IMR-90 (cell line): ENCODE data around the gene ERG. TPM values are rescaled to one million over a fixed set of nuclear protein-coding genes. Genes with fewer than 3 reads are reported as not detected.

ENCODE experiments used
- ATAC-seq: fragments of 200-7000 bp; cut with Tn5 transposase; 2 replicates; pipeline ENCODE4 v1.9.1; 2020; ENCODE audit warnings: low read depth, mild to moderate bottlenecking, moderate library complexity
- BruUV-seq: library from RNA; stranded (reverse); fragments of 400-500 nt; replicated peaks from 2 replicates; lab custom pipeline; 2021; lab: Mats Ljungman, UMichigan
- CTCF ChIA-PET: fragments of 300-600 bp; formaldehyde crosslinking; extraction: SDS; loops from one replicate; lab custom pipeline; 2021; ENCODE audit warnings: antibody characterized with exemption; lab: Yijun Ruan, JAX
- POLR2A ChIA-PET: fragments of 300-600 bp; sonication (Branson Sonifier 250); formaldehyde crosslinking; loops from one replicate; lab custom pipeline; 2022; ENCODE audit warnings: antibody characterized with exemption; ENCODE audit not compliant: unreplicated experiment; lab: Charles Lee
- DNase-seq: peaks from one replicate; pipeline ENCODE4 v3.0.0; 2013
- H2AFZ ChIP-seq: replicated peaks from 2 replicates; pipeline ENCODE3; 2013; ENCODE audit warnings: low read length, mild to moderate bottlenecking; ENCODE audit not compliant: poor library complexity
- H2AK5ac ChIP-seq: 2 replicates; pipeline ENCODE4 v1.6.1; 2013; ENCODE audit warnings: low read depth, low read length, inconsistent platforms
- H2AK9ac ChIP-seq: replicated peaks from 2 replicates; pipeline ENCODE3; 2013; ENCODE audit warnings: mild to moderate bottlenecking, low read depth, low read length, moderate library complexity; ENCODE audit not compliant: poor library complexity
- H2BK120ac ChIP-seq: 2 replicates; pipeline ENCODE4 v1.6.1; 2013; ENCODE audit warnings: low read depth, low read length, inconsistent platforms
- H2BK15ac ChIP-seq: 3 replicates; pipeline ENCODE4 v1.6.1; 2013; ENCODE audit warnings: low read depth, low read length, inconsistent platforms
- H2BK20ac ChIP-seq: 2 replicates; pipeline ENCODE4 v1.6.1; 2013; ENCODE audit warnings: low read depth, mild to moderate bottlenecking, inconsistent platforms, low read length, moderate library complexity
- H2BK5ac ChIP-seq: 2 replicates; pipeline ENCODE4 v1.6.1; 2013; ENCODE audit warnings: mild to moderate bottlenecking, low read depth, low read length, inconsistent platforms; ENCODE audit not compliant: poor library complexity, severe bottlenecking
- H3K14ac ChIP-seq: replicated peaks from 2 replicates; pipeline ENCODE4 v1.6.1; 2013; ENCODE audit warnings: low read depth, low read length, inconsistent platforms
- H3K18ac ChIP-seq: 2 replicates; pipeline ENCODE4 v1.6.1; 2013; ENCODE audit warnings: low read depth, low read length, control low read depth
- H3K23ac ChIP-seq: 2 replicates; pipeline ENCODE4 v1.6.1; 2013; ENCODE audit warnings: low read depth, low read length, inconsistent platforms
- H3K27ac ChIP-seq: 2 replicates; pipeline ENCODE4 v1.5.1; 2013; ENCODE audit warnings: mild to moderate bottlenecking, control low read depth, low read length; ENCODE audit not compliant: insufficient read depth
- H3K27me3 ChIP-seq: 2 replicates; pipeline ENCODE4 v1.6.1; 2013; ENCODE audit warnings: low read length; ENCODE audit not compliant: control insufficient read depth, insufficient read depth
- H3K36me3 ChIP-seq: 2 replicates; pipeline ENCODE4 v1.6.1; 2013; ENCODE audit warnings: low read length, mixed read lengths; ENCODE audit not compliant: control insufficient read depth, insufficient read depth
- H3K4ac ChIP-seq: 2 replicates; pipeline ENCODE4 v1.6.1; 2013; ENCODE audit warnings: low read depth, low read length, inconsistent platforms
- H3K4me1 ChIP-seq: 2 replicates; pipeline ENCODE4 v1.6.1; 2013; ENCODE audit warnings: low read length, mixed read lengths; ENCODE audit not compliant: control insufficient read depth, insufficient read depth
- H3K4me2 ChIP-seq: 2 replicates; pipeline ENCODE4 v1.6.1; 2013; ENCODE audit warnings: low read depth, mild to moderate bottlenecking, control low read depth, low read length, moderate library complexity
- H3K4me3 ChIP-seq: 2 replicates; pipeline ENCODE4 v1.5.1; 2013; ENCODE audit warnings: low read depth, mild to moderate bottlenecking, control low read depth, low read length, moderate library complexity; ENCODE audit not compliant: insufficient read depth
- H3K56ac ChIP-seq: 2 replicates; pipeline ENCODE4 v1.6.1; 2013; ENCODE audit warnings: low read length, inconsistent platforms; ENCODE audit not compliant: insufficient read depth; ENCODE audit errors: extremely low read depth
- H3K79me1 ChIP-seq, 2 experiments: 2 replicates each; pipeline ENCODE4 v1.6.1; 2013; ENCODE audit warnings: low read length in 2 of 2, inconsistent platforms in 1 of 2, low read depth in 1 of 2
- H3K9ac ChIP-seq: 2 replicates; pipeline ENCODE4 v1.6.1; 2013; ENCODE audit warnings: low read depth, low read length, control low read depth
- H3K9me1 ChIP-seq: 2 replicates; pipeline ENCODE4 v1.6.1; 2013; ENCODE audit warnings: low read length, inconsistent platforms; ENCODE audit not compliant: insufficient read depth
- H3K9me3 ChIP-seq: 2 replicates; pipeline ENCODE4 v1.6.1; 2013; ENCODE audit warnings: low read length; ENCODE audit not compliant: control insufficient read depth, insufficient read depth
- H4K20me1 ChIP-seq: 2 replicates; pipeline ENCODE4 v1.6.1; 2013; ENCODE audit warnings: low read length, inconsistent platforms; ENCODE audit not compliant: insufficient read depth
- H4K5ac ChIP-seq: 2 replicates; pipeline ENCODE4 v1.6.1; 2013; ENCODE audit warnings: mild to moderate bottlenecking, low read depth, low read length, control low read depth
- H4K8ac ChIP-seq, 2 experiments: 2 replicates each; pipeline ENCODE4 v1.6.1; 2013; ENCODE audit warnings: low read depth in 2 of 2, low read length in 2 of 2, control low read depth in 1 of 2, inconsistent platforms in 1 of 2
- H4K91ac ChIP-seq: 2 replicates; pipeline ENCODE4 v1.6.1; 2013; ENCODE audit warnings: low read depth, low read length, inconsistent platforms; ENCODE audit not compliant: insufficient read depth
- BHLHE40 ChIP-seq: fragments of 150-350 bp; IDR thresholded peaks from 2 replicates; pipeline ENCODE4 v1.6.1; 2016; ENCODE audit warnings: mild to moderate bottlenecking, low read depth, low read length
- ELK1 ChIP-seq: fragments of 150-350 bp; IDR thresholded peaks from 2 replicates; pipeline ENCODE4 v1.6.1; 2016; ENCODE audit warnings: low read depth, mild to moderate bottlenecking, low read length, moderate library complexity, borderline replicate concordance
- MAFK ChIP-seq: IDR thresholded peaks from 2 replicates; pipeline ENCODE4 v1.6.1; 2012; ENCODE audit warnings: low read depth, low read length, improper control_type of control experiment
- POLR2A ChIP-seq: IDR thresholded peaks from 2 replicates; pipeline ENCODE4 v1.6.1; 2012; ENCODE audit warnings: mild to moderate bottlenecking, low read depth, low read length
- RAD21 ChIP-seq: IDR thresholded peaks from 2 replicates; pipeline ENCODE4 v1.6.1; 2012; ENCODE audit warnings: low read length, improper control_type of control experiment
- SMC3 ChIP-seq: fragments of 150-350 bp; IDR thresholded peaks from 2 replicates; pipeline ENCODE4 v1.6.1; 2016; ENCODE audit warnings: low read depth, mild to moderate bottlenecking, antibody characterized with exemption, low read length, moderate library complexity
- WGBS, 2 experiments: methylation state at CpG; one replicate each; pipeline versions ENCODE4 v1.1.5 to v1.1.7; 2013; ENCODE audit warnings: missing lambda C conversion rate in 2 of 2; ENCODE audit not compliant: insufficient read length in 1 of 2; ENCODE audit errors: extremely low coverage in 2 of 2; 5-methylcytosine and 5-hydroxymethylcytosine counted together
- dilution Hi-C: fragments of 300-500 bp; cut with HindIII; formaldehyde crosslinking; loops from one replicate; pipeline ENCODE4 v1.14.3; 2018; ENCODE audit warnings: low sequenced_read_pairs; ENCODE audit not compliant: unreplicated experiment
- in situ Hi-C: fragments of 300-500 bp; cut with MboI; formaldehyde crosslinking; loops from 3 replicates; pipeline ENCODE4 v1.14.3; 2019; ENCODE audit warnings: low sequenced_read_pairs, inconsistent platforms, mixed read lengths
- intact Hi-C: fragments of 100-400 bp; cut with micrococcal nuclease; formaldehyde crosslinking; loops from 2 replicates; pipeline ENCODE4 v1.10.0; 2022
- polyA plus RNA-seq, 3 experiments: library from polyadenylated mRNA; depleted of rRNA; stranded (reverse); fragments of >200 nt; gene quantifications; 2 replicates each; pipeline ENCODE4 v1.2.3, GENCODE V29; 2012; ENCODE audit warnings: low replicate concordance in 1 of 3
- total RNA-seq: library from RNA; depleted of rRNA; stranded (reverse); fragments of >200 nt; gene quantifications from 2 replicates; pipeline ENCODE4 v1.2.3, GENCODE V29; 2012

ERG gene
- total and polyA plus RNA-seq, 2 of the 4 experiments (the other 2 are of a cell fraction), result not detected

- Histone ChIP-seq H4K20me1 (no peaks in the 10 kb centered on the region), H3K79me1 (no peaks in the 10 kb centered on the region), H2BK15ac (no peak overlapping the region), H3K9me3 (no peaks in the 10 kb centered on the region), H4K5ac (no peak overlapping the region), H2BK5ac (no peak overlapping the region), H2BK20ac (no peak overlapping the region), H3K18ac (no peak overlapping the region), H3K9ac (no peak overlapping the region), H3K9me1 (no peaks in the 10 kb centered on the region), H4K8ac (no peak overlapping the region), H3K27ac (no peak overlapping the region), H2BK120ac (no peak overlapping the region), H3K36me3 (no peaks in the 10 kb centered on the region), H3K14ac (no peak overlapping the region), H3K27me3 (peaks cover 3% of the 10 kb centered on the region), H3K4ac (no peak overlapping the region), H4K91ac (no peak overlapping the region), H3K56ac (no peak overlapping the region), H3K4me3 (no peak overlapping the region), H2AFZ (no peak overlapping the region), H3K23ac (no peak overlapping the region), H2AK9ac (no peak overlapping the region), H2AK5ac (no peak overlapping the region), H3K4me1 (no peaks in the 10 kb centered on the region), H3K4me2 (no peak overlapping the region)
- CTCF ChIA-PET, result no interaction called here
- in situ Hi-C loops (no loop called here), dilution Hi-C loops (no loop called here), intact Hi-C loops (loop anchor here (10.0 kb wide), 1 partner anchor 1144 kb away; no protein-coding TSS in a partner anchor)
- ATAC-seq, result no peak
- POLR2A ChIA-PET, result no interaction called here
- DNase-seq, result no peak
- no CpG with 5 or more reads among the region's 1 CpG for WGBS, 2 experiments
- BruUV-seq, result no TSS peak
- TF ChIP-seq BHLHE40, result no peak
- TF ChIP-seq ELK1, result no peak
- TF ChIP-seq MAFK, result no peak
- no peak for TF ChIP-seq POLR2A
- TF ChIP-seq SMC3, result no peak
- no peak for TF ChIP-seq RAD21
Measured at GRCh38 chr21:38410466-38410865, 87.8 kb downstream of the ERG start.
